CD14-positive monocyte (primary cell): ENCODE results near the gene FOCAD. TPM values are rescaled to one million over a fixed set of nuclear protein-coding genes. Genes with fewer than 3 reads are reported as not detected.

Experiments used
- DNase-seq, 3 donors: peaks; one replicate each; pipeline ENCODE4 v3.0.0-alpha.2; 2011 to 2022
- H2AFZ ChIP-seq: 2 replicates; pipeline ENCODE4 v1.6.0; 2012; ENCODE audit warnings: mild to moderate bottlenecking, low read depth, low read length, inconsistent platforms; ENCODE audit not compliant: insufficient read depth, poor library complexity, severe bottlenecking
- H3K27ac ChIP-seq, 2 donors: 1 replicate in 1 of 2; 2 replicates in 1 of 2; pipeline ENCODE4 v1.5.1; 2012 to 2013; ENCODE audit warnings: low read length in 2 of 2, control low read depth in 1 of 2, inconsistent platforms in 1 of 2, low read depth in 1 of 2, mild to moderate bottlenecking in 1 of 2
- H3K27me3 ChIP-seq, 2 donors: one replicate each; pipeline versions ENCODE4 v1.6.0 to v1.6.1; 2011 to 2013; ENCODE audit warnings: low read length in 2 of 2; ENCODE audit not compliant: control insufficient read depth in 2 of 2, insufficient read depth in 2 of 2
- H3K36me3 ChIP-seq, 2 donors: replicated peaks in 1 of 2; 1 replicate in 1 of 2; 2 replicates in 1 of 2; pipeline versions ENCODE4 v1.5.1 to v1.6.1; 2012 to 2013; ENCODE audit warnings: low read length in 2 of 2, control low read depth in 1 of 2, inconsistent platforms in 1 of 2, mild to moderate bottlenecking in 1 of 2; ENCODE audit not compliant: insufficient read depth in 2 of 2, control insufficient read depth in 1 of 2
- H3K4me1 ChIP-seq, 2 donors: 1 replicate in 1 of 2; 2 replicates in 1 of 2; pipeline versions ENCODE4 v1.5.1 to v1.6.1; 2012 to 2013; ENCODE audit warnings: low read length in 2 of 2, control low read depth in 1 of 2, inconsistent platforms in 1 of 2, mild to moderate bottlenecking in 1 of 2, moderate library complexity in 1 of 2; ENCODE audit not compliant: insufficient read depth in 2 of 2, control insufficient read depth in 1 of 2
- H3K4me2 ChIP-seq: replicated peaks from 2 replicates; pipeline ENCODE3; 2012; ENCODE audit warnings: low read length, moderate library complexity, mild to moderate bottlenecking; ENCODE audit not compliant: poor library complexity, severe bottlenecking; ENCODE audit errors: extremely low read depth
- H3K4me3 ChIP-seq, 3 experiments: fragments of 200-600 bp in 1 of 3; sonication (generic) in 1 of 3; replicated peaks in 1 of 3; 1 replicate in 2 of 3; 2 replicates in 1 of 3; pipeline ENCODE4 v1.5.1; 2011 to 2013; ENCODE audit warnings: low read length in 3 of 3, mild to moderate bottlenecking in 3 of 3, control low read depth in 2 of 3, low read depth in 2 of 3, inconsistent platforms in 1 of 3, moderate library complexity in 1 of 3
- H3K79me2 ChIP-seq: 2 replicates; pipeline ENCODE4 v1.6.0; 2012; ENCODE audit warnings: mild to moderate bottlenecking, control low read depth, inconsistent platforms, low read length, moderate library complexity; ENCODE audit not compliant: insufficient read depth
- H3K9ac ChIP-seq: 2 replicates; pipeline ENCODE4 v1.6.0; 2017; ENCODE audit warnings: low read length, mild to moderate bottlenecking; ENCODE audit not compliant: insufficient read depth, poor library complexity, severe bottlenecking
- H3K9me3 ChIP-seq, 2 donors: replicated peaks in 1 of 2; 1 replicate in 1 of 2; 2 replicates in 1 of 2; pipeline versions ENCODE4 v1.5.1 to v1.6.1; 2012 to 2013; ENCODE audit warnings: low read length in 2 of 2, control low read depth in 1 of 2; ENCODE audit not compliant: control insufficient read depth in 1 of 2, insufficient read depth in 1 of 2
- H4K20me1 ChIP-seq: 2 replicates; pipeline ENCODE4 v1.6.0; 2012; ENCODE audit warnings: mild to moderate bottlenecking, low read length, control low read depth, moderate library complexity; ENCODE audit not compliant: insufficient read depth
- H3K27ac Mint-ChIP-seq, 7 donors: one replicate each; pipeline ENCODE4 v1.8.0; 2020; ENCODE audit warnings: mild to moderate bottlenecking in 7 of 7, mixed read lengths in 7 of 7, moderate library complexity in 6 of 7, inconsistent platforms in 2 of 7
- H3K27me3 Mint-ChIP-seq, 3 donors: one replicate each; pipeline ENCODE4 v1.8.0; 2021 to 2022; ENCODE audit warnings: low read depth in 3 of 3, mild to moderate bottlenecking in 3 of 3, mixed read lengths in 3 of 3, moderate library complexity in 3 of 3, inconsistent platforms in 1 of 3
- H3K36me3 Mint-ChIP-seq, 2 donors: one replicate each; pipeline ENCODE4 v1.8.0; 2020; ENCODE audit warnings: mixed read lengths in 2 of 2, inconsistent platforms in 1 of 2, mild to moderate bottlenecking in 1 of 2
- H3K4me1 Mint-ChIP-seq: one replicate; pipeline ENCODE4 v1.8.0; 2020; ENCODE audit warnings: mild to moderate bottlenecking, mixed read lengths
- H3K4me3 Mint-ChIP-seq, 2 donors: one replicate each; pipeline ENCODE4 v1.8.0; 2020; ENCODE audit warnings: mild to moderate bottlenecking in 2 of 2, mixed read lengths in 2 of 2, moderate library complexity in 1 of 2
- H3K9me3 Mint-ChIP-seq, 7 donors: one replicate each; pipeline ENCODE4 v1.8.0; 2020 to 2022; ENCODE audit warnings: mixed read lengths in 7 of 7, mild to moderate bottlenecking in 6 of 7, moderate library complexity in 6 of 7, inconsistent platforms in 2 of 7
- WGBS: methylation state at CpG from one replicate; pipeline ENCODE4 v1.1.5; 2013; ENCODE audit warnings: missing lambda C conversion rate; ENCODE audit not compliant: insufficient coverage; 5-methylcytosine and 5-hydroxymethylcytosine counted together
- intact Hi-C, 2 donors: fragments of 100-400 bp; cut with micrococcal nuclease; formaldehyde crosslinking; loops; one replicate each; pipeline versions ENCODE4 v1.15.0 to v1.15.1; 2023
- polyA plus RNA-seq, 3 donors: library from polyadenylated mRNA; depleted of rRNA in 1 of 3; unstranded in 2 of 3; stranded (reverse) in 1 of 3; fragments of 300-500 nt in 2 of 3; fragments of >200 nt in 1 of 3; fragmentation: Illumina TruSeq in 2 of 3; gene quantifications; 1 replicate in 2 of 3; 2 replicates in 1 of 3; pipeline ENCODE4 v1.2.3, GENCODE V29; 2012 to 2021
- TF ChIP-seq, protein P1 (sequence below): fragments of 200-600 bp; IDR thresholded peaks from one replicate; pipeline ENCODE4 v1.8.0; 2022; ENCODE audit warnings: antibody characterized with exemption, mild to moderate bottlenecking

Gene FOCAD
- polyA plus RNA-seq, 3 donors, result 4.9 to 6.3 (median 5.1) TPM

DNA sequence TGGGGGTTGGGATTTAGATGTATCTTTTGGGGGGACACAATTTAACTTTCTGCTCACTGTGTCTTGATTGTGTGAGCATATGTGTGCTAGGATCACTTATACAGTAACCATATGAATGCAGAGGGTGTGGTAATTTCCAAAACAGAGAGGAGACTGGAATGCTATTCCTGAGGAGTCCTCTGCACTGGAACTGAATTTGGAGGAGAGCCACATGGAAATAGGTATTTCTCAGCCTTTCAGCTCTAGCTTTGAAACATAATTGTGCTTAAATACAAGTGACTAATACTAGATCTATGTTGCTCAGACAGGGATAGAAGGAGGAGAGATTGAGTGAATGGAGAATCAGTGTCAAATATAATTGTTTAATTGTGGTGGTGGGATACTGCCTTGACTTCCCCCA lies 45.5 kb downstream of the FOCAD start:
- DNase-seq, result no peak
- Histone ChIP-seq H3K27me3 (no peaks in the 10 kb centered on the region), H3K9me3 (no peaks in the 10 kb centered on the region), H3K79me2 (no peaks in the 10 kb centered on the region), H3K4me2 (no peak overlapping the region), H4K20me1 (no peaks in the 10 kb centered on the region), H3K4me1 (no peaks in the 10 kb centered on the region), H2AFZ (no peak overlapping the region), H3K9ac (no peak overlapping the region), H3K36me3 (peaks cover 0 to 16% of the 10 kb centered on the region in 2 donors), H3K4me3 (no peak overlapping the region), H3K27ac (no peak overlapping the region)
- peaks cover 21 to 27% of the 10 kb centered on the region in 2 donors for H3K36me3 Mint-ChIP-seq
- no peaks in the 10 kb centered on the region for H3K27me3 Mint-ChIP-seq
- peaks cover 8% of the 10 kb centered on the region for H3K4me1 Mint-ChIP-seq
- intact Hi-C loops, result no loop called here
- H3K27ac Mint-ChIP-seq, result peak overlapping the region in 1 of 7 donors; percentile 77
- TF ChIP-seq, protein P1, sequence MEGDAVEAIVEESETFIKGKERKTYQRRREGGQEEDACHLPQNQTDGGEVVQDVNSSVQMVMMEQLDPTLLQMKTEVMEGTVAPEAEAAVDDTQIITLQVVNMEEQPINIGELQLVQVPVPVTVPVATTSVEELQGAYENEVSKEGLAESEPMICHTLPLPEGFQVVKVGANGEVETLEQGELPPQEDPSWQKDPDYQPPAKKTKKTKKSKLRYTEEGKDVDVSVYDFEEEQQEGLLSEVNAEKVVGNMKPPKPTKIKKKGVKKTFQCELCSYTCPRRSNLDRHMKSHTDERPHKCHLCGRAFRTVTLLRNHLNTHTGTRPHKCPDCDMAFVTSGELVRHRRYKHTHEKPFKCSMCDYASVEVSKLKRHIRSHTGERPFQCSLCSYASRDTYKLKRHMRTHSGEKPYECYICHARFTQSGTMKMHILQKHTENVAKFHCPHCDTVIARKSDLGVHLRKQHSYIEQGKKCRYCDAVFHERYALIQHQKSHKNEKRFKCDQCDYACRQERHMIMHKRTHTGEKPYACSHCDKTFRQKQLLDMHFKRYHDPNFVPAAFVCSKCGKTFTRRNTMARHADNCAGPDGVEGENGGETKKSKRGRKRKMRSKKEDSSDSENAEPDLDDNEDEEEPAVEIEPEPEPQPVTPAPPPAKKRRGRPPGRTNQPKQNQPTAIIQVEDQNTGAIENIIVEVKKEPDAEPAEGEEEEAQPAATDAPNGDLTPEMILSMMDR, result no peak
- no peak overlapping the region for H3K4me3 Mint-ChIP-seq
- H3K9me3 Mint-ChIP-seq, result no peaks in the 10 kb centered on the region

DNA sequence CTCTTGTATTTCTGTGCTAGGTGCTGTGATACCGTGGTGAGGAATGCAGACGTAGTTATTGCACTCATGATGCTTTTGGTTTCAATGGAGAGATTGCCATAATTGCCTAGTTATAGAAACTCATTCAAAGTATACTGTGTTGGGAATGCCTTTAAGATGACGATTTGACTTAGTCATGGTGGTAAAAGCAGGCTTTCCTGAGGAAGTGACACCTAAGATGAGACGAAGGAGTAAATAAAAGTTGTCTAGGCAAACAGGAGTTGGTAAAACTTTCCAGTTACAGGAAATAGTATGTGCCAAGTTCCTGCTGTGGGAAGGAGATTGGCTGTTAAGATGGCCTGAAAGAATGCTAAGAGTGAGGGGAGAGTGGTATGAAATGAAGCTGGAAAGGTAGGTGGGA lies 48.1 kb downstream of the FOCAD start:
- Histone ChIP-seq H3K4me1 (no peaks in the 10 kb centered on the region), H3K4me3 (no peak overlapping the region), H3K36me3 (peaks cover 0 to 16% of the 10 kb centered on the region in 2 donors), H3K4me2 (no peak overlapping the region), H3K9me3 (no peaks in the 10 kb centered on the region), H3K27ac (no peak overlapping the region), H3K27me3 (no peaks in the 10 kb centered on the region), H3K9ac (no peak overlapping the region), H3K79me2 (no peaks in the 10 kb centered on the region), H2AFZ (no peak overlapping the region), H4K20me1 (no peaks in the 10 kb centered on the region)
- Mint-ChIP-seq H3K9me3 (no peaks in the 10 kb centered on the region), H3K27me3 (no peaks in the 10 kb centered on the region), H3K36me3 (peaks cover 21% of the 10 kb centered on the region in 2 donors), H3K4me3 (no peak overlapping the region), H3K4me1 (peaks cover 8% of the 10 kb centered on the region), H3K27ac (peak overlapping the region in 1 of 7 donors; percentile 2)
- WGBS, result 0% methylated on average over 2 of the region's 4 CpGs
- intact Hi-C loops, result no loop called here
- no peak for DNase-seq
- TF ChIP-seq, protein P1, result no peak
